HG02938 (cell line): ENCODE measurements around the gene DNAJC8.

ENCODE experiments used
- ATAC-seq: cut with Tn5 transposase; IDR thresholded peaks from one replicate; pipeline ENCODE4 v1.9.1; 2021; ENCODE audit warnings: mild to moderate bottlenecking, moderate library complexity; ENCODE audit not compliant: unreplicated experiment

DNAJC8 gene

DNA sequence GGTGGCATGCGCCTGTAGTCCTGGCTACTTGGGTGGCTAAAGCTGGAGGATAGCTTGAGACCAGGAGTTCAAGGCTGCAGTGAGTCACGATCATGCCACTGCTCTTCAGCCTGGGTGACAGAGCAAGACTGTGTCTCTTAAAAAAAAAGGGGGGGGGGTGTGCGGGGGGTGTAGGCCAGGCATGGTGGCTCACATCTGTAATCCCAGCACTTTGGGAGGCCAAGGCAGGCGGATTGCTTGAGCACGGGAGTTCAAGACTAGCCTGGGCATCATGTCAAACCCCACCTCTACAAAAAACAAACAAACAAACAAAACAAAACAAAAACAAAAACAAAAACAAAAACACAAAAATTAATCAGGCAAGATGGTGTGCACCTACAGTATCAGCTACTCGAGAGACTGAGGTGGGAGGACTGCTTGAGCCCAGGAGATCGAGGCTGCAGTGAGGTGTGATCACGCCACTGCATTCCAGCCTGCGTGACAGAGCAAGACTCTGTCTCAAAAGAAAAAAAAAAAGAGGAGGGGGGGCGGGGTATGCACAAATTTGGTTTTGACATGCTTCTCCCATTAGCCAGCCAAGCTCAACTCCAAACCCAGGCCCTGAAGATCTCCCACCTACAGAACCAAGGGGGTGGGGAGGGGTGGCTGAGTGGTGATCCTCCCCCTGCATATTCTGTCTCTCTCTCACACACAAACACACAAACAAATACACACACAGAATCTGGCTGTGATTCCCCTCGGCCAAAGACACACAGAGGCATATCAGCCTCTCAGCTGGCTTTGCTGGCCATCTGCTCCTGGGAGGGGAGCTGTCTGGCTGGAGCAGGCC is 59.5 kb downstream of the DNAJC8 start:
- no peak for ATAC-seq

DNA sequence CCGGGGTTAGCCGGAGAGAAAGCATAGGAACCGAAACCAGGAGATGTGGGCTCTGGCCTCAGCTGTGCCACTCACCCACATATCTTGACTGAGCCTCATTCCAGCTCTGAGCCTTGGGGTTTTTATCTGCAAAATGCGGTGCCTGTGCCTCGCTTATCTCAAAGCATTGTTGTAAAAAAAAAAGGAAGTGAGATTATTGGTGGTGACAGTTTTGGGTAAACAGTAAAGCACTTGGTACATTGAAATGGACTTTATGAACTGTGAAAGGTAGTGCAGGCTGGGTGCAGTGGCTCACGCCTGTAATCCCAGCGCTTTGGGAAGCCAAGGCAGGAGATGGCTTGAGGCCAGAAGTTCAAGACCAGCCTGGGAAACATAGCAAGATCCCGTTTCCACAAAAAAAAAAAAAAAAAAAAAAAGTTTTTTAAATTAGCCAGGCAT is 60.1 kb downstream of the DNAJC8 start:
- ATAC-seq: peak; percentile 66

DNA sequence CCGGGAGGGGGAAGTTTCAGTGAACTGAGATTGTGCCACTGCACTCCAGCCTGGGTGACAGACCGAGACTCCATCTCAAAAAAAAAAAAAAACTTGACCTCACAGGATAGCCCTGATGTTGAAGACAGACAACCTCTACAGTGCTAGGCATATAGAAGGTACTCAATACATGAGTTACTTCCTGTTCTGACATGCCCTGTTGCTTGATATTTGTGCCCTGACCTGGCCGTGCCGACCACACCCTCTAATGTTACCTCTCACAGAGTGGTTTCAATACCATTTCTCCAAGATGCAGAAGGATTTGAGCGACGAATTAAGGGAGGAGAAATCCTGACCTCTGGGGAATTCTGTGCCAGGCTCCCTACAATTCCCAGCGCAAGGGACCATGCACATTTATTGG is 61.6 kb downstream of the DNAJC8 start:
- no peak for ATAC-seq

DNA sequence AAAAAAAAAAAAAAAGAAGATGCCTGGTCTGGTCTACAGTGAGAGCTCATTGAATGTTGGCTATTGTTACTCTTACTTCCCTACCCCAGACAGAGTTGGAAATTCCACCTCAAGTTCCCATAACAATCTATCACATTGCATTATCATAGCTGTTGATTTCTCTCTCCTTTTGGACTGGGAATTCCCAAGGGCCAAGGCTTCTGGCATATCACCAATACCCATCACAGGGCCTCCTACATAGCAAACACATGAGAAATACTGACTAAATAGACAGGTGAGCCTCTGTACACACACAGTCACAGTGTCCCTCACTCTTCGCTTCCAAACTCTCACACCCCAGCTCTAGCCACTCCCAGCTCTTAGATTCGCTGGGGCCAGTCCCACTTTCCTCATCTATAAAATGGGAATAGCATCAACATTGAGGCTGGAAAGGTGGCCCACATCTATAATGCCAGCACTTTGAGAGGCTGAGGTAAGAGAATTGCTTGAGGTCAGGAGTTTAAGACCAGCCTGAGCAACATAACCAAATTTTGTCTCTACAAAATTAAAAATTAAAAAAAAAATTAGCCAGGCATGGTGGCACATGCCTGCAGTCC is 62.7 kb downstream of the DNAJC8 start:
- ATAC-seq: no peak

DNA sequence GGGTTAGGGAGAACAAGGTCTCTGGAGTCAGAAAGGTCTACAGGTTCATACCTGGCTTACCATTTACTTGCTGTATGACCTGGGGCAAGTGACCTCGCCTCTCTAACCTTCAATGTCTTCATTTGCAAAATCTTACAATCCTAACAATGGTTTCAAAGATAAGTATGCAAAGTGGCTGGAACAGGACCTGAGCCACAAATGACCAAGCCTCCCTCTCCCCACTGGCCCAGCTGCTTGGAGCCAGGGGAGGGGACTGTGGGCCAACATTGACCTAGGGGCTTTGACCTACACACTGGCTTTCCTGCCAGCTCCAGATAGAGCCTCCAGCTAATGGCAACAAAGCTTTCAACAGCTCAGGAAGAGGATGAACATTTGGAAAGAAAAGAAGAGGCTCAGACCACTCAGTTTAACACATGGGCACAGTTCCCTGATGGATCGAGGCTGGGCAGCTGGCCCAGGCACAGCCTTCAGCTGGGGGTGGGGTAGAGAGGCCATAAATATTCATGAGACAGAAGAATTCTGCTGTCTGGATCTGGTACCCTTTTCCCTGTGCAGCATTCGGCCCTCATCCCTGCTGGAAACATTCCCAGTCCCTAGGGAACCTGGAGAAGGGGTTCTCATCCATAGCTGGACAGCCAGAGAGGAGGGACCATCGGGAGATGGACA is 69.2 kb downstream of the DNAJC8 start:
- ATAC-seq: no peak

DNA sequence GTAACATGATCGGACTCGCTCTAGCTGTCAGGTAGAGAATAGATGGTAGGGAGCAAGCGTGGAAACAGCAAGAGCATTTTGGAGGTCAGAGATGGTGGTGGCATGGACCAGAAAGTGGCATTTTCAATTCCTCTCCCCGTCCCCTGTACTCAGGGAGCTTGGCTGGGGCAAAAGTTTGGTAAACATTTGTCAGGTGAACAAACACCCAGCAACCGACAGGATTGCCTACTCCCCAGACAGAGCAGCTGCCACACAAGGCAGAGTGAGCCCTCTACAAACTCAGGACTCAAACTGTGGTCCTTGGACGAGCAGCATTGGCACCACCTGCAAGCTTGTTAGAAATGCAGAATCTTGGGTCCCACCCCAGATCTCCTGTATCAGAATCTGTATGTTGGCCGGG is 70.7 kb downstream of the DNAJC8 start:
- no peak for ATAC-seq

DNA sequence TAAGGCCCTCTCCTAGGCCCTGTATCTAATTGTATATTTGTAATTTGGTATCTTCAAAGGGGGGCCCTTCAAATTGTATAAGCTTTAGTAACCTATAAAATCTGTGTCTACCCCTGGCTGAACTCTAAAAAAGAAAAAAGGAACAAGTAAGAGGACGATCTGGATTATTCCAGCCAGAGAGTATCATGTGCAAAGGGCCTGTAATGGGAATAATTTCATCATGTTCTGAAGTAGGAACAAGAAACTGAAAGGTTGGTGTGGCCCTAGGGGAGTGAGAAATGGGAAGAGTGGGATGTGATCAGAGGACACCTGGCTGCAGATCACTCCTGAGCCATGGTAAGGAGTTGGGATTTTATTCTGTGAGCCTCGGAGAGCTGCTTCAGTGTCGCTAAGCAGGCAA is 71.1 kb downstream of the DNAJC8 start:
- ATAC-seq: no peak

DNA sequence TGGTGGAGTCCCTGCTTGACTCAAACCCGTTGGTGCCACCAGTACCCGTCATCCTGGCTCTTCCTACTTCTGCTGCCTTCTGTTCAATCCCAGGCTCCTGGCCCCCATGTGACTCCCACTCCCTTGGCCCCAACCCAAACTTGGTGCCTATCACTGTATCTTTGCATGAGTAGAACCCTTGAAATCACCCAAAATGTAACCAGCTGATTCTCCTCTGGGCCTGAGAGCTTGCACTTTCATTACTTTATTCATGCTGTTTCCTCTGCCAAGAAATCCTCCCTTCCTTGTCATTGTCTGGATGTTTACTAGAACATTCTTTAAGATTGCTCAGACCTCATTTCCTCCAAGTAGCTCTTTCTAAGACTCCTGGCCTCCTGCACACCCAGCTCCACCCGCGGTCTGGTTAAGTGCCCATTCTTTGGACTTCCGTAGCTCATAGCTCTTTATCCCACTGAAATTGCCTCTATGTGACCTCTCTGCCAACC is 72.0 kb downstream of the DNAJC8 start:
- no peak for ATAC-seq

DNA sequence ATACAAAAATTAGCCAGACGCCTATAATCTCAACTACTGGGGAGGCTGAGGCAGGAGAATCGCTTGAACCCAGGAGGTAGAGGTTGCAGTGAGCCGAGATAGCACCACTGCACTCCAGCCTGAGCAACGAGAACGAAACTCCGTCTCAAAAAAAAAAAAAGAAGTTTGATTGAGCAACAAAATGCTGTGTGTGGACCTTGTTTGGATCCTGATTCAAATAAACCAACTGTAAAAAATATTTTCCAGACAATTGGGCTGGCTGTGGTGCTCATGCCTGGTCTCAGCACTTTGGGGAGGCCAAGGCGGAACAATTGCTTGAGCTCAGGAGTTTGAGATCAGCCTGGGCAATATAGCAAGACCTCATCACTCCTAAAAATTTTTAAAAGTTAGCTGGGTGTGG is 73.1 kb downstream of the DNAJC8 start:
- ATAC-seq: no peak

DNA sequence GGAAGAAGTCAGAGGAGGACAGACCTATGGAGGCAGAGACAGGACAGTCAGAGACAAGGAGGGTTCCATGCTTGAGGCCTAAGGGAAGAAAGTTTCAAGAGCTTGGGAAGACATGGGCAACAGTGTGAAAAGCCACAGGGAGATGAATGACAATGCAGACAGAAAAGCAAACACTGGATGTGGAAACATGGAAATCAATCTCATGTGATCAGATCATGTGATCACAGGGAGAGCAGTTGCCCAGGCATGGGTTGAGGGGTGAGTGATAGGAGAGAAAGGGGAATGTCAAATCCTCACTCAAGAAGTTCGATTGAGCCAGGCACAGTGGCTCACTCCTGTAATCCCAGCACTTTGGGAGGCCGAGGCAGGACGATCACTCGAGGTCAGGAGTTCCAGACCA is 73.6 kb downstream of the DNAJC8 start:
- no peak for ATAC-seq

DNA sequence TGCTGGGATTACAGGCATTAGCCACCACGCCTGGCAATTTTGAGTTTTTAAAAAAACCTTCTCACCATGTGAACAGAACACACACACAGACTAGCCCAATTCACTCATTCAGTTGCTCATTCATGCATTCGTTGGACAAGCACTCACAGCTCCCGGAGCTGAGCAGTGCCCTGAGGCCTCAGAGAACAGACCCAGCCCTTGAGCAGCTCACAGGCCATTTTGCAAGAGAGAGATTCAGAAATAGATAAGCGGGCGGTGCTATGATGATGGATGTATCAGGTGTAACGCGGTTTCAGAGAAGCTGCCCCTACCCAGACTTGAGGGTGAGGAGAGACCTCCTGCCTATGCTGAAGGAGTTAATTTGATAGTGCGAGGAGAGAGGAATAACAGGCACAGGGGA is 74.9 kb downstream of the DNAJC8 start:
- no peak for ATAC-seq

DNA sequence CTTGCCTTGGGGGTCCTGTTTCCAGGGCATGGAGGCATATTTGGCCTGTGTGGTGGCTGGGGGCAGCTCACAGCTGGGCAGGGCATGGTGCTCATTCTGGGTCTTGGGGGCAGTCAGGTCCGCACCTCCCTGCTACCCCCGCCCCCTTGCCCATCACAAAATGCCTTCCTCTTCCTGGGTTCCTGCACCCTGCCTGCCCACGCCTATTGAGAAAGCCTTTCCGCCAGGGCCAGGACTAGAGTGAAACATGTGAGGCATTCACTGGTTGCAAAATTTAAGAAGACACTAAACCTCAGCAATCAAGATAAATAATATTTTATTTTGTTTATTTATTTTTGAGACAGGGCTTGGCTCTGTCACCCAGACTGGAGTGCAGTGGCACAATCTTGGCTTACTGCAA is 76.0 kb downstream of the DNAJC8 start:
- no peak for ATAC-seq

DNA sequence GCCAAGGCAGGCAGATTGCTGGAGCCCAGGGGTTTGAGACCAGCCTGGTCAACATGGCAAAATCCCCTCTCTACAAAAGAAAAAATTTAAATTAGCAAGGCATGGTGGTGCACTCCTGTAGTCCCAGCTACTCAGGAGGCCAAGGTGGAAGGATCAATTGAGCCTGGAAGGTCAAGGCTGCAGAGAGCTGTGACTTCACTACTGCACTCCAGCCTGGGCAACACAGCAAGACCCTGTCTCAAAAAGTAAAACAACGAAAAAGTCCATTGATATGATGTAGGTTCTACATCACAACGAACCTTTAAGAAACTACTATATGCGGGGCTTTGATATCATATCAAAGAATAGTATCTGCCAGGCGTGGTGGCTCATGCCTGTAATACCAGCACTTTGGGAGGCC is 77.2 kb downstream of the DNAJC8 start:
- ATAC-seq: no peak

DNA sequence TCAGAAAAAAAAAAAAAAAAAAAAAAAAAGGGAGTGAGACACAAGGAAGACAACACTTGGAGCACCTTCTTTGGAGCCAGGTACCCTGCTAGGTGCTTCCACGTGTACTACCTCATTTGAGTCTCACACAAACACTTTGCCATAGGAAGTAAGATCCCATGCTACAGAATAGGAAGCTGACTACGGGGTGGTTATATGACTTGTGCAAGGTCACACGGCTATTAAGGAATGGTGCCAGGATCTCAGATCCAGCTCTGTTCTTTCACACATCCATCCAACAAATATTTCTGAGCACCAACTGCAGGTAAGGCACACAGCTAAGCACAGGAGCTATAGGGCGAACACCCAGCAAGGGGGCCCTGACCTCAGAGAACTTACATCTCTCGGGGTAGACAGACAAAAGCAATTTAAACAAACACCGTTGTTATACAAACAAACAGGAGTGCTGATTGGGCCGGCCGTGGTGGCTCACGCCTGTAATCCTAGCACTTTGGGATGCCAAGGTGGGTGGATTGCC is 78.7 kb downstream of the DNAJC8 start:
- ATAC-seq: no peak
